Lung (tissue), 12 donors: Measurements from ENCODE around the gene MAN1A1. TPM values are rescaled to one million over a fixed set of nuclear protein-coding genes. Genes with fewer than 3 reads are reported as not detected.

ENCODE experiments used
- ATAC-seq: fragments of 200-7000 bp; cut with Tn5 transposase; one replicate; pipeline ENCODE4 v1.9.1; 2020; ENCODE audit warnings: moderate number of reproducible peaks; ENCODE audit not compliant: insufficient read depth, low FRiP score
- DNase-seq, 3 donors: peaks; one replicate each; pipeline ENCODE4 v3.0.0-alpha.2; 2013 to 2017
- H3K27ac ChIP-seq, 2 donors: one replicate each; pipeline ENCODE4 v1.5.1; 2013; ENCODE audit warnings: mild to moderate bottlenecking in 2 of 2, moderate library complexity in 2 of 2, control low read depth in 1 of 2, inconsistent platforms in 1 of 2, low read depth in 1 of 2, low read length in 1 of 2
- H3K27me3 ChIP-seq, 3 donors: one replicate each; pipeline ENCODE4 v1.5.1; 2013; ENCODE audit warnings: low read length in 2 of 3; ENCODE audit not compliant: control insufficient read depth in 3 of 3, insufficient read depth in 3 of 3
- H3K36me3 ChIP-seq, 4 donors: one replicate each; pipeline ENCODE4 v1.5.1; 2013; ENCODE audit warnings: low read length in 4 of 4, mild to moderate bottlenecking in 1 of 4, moderate library complexity in 1 of 4; ENCODE audit not compliant: control insufficient read depth in 4 of 4, insufficient read depth in 4 of 4
- H3K4me1 ChIP-seq, 5 donors: one replicate each; pipeline ENCODE4 v1.5.1; 2013; ENCODE audit warnings: low read length in 5 of 5, mild to moderate bottlenecking in 2 of 5, moderate library complexity in 1 of 5; ENCODE audit not compliant: control insufficient read depth in 5 of 5, insufficient read depth in 5 of 5
- H3K4me3 ChIP-seq: one replicate; pipeline ENCODE4 v1.5.1; 2013; ENCODE audit warnings: mild to moderate bottlenecking, control low read depth, moderate library complexity
- H3K9ac ChIP-seq, 2 donors: one replicate each; pipeline ENCODE4 v1.5.1; 2013; ENCODE audit warnings: low read length in 2 of 2, control low read depth in 1 of 2; ENCODE audit not compliant: insufficient read depth in 1 of 2
- H3K9me3 ChIP-seq, 4 donors: one replicate each; pipeline ENCODE4 v1.5.1; 2013; ENCODE audit warnings: low read length in 3 of 4, mild to moderate bottlenecking in 1 of 4, moderate library complexity in 1 of 4; ENCODE audit not compliant: control insufficient read depth in 4 of 4, insufficient read depth in 3 of 4
- WGBS, 2 donors: extraction: QIAGEN DNeasy Blood & Tissue Kit; methylation state at CpG; one replicate each; pipeline ENCODE4 v1.1.7; 2013; 5-methylcytosine and 5-hydroxymethylcytosine counted together
- polyA plus RNA-seq, 2 donors: library from polyadenylated mRNA; stranded (reverse); fragments of 200-250 nt; gene quantifications; one replicate each; pipeline ENCODE4 v1.2.1, GENCODE V29; 2013
- total RNA-seq, 2 donors: library from RNA; depleted of rRNA in 1 of 2; stranded (reverse); fragments of >200 nt in 1 of 2; gene quantifications; one replicate each; pipeline ENCODE4 v1.2.1, GENCODE V29; 2014 to 2021
- TF ChIP-seq, protein P1 (sequence below): IDR thresholded peaks from 2 replicates; pipeline ENCODE4 v1.5.1; 2012; ENCODE audit warnings: mild to moderate bottlenecking; ENCODE audit errors: control extremely low read depth, extremely low read depth
- donor health status: control.
- donor health status: control.
- donor health status: Bipolar disorder and iron deficiency.
- donor health status: healthy.
- donor health status: DM: yes; HTN: yes; CAD: no.

MAN1A1 gene
- total and polyA plus RNA-seq, 4 donors, result 13.9 to 71.0 (median 48.2) TPM

DNA sequence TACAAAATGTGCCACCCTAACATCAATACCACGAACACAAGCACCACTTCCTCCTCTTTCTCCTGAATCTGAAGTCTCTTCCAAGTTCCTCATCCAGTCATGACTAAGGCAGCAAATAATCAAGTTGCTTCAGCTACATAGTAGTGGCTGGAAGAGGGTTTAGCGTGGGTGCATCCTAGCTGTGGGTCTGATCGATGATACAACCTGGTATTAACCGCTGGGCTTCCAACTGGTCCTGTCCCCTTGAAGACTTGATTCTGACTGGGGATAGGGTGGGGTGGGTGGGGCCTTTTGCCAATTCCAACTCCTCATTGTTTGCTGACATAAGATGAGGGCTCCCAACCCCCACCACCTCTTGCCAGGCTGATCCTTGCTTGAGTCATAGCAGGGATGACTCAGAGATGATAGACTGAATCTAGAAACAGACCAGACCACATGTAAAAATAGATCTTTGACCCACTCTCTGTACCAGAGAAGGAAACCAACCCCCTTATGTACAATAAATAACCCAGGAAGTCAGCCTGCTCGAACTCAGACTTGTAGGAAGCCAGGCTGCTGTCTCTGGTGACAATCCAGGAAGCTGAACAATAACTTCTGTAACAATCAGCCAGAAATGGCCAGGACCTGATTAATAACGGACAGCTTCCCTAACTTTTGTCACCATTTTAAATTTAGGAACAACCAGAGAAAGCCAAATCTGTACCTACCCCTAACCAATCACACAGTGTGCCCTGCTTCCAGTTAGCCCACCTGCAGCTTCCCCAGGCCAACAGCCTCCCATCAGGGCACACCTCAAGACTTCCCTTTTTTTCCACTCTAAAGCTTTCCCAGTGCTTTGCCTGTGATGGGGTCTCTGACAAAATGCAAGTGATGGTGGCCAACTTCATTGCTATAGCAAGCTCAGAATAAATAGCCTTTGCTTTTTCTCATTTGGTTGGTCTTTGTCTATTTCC, 202.2 kb downstream of the MAN1A1 start:
- 49 to 51% methylated on average over 6 of the region's 6 CpGs for WGBS, 2 donors
- H3K9ac ChIP-seq, result no peak overlapping the region

GRCh38 chr6:119145111-119145510, 204.4 kb downstream of the MAN1A1 start:
- ATAC-seq, result no peak
- peaks cover 1 to 14% (median 3%) of the 10 kb centered on the region in 5 donors for H3K4me1 ChIP-seq
- WGBS, 2 donors, result 42 to 45% methylated on average over 2 of the region's 2 CpGs
- TF ChIP-seq, protein P1, sequence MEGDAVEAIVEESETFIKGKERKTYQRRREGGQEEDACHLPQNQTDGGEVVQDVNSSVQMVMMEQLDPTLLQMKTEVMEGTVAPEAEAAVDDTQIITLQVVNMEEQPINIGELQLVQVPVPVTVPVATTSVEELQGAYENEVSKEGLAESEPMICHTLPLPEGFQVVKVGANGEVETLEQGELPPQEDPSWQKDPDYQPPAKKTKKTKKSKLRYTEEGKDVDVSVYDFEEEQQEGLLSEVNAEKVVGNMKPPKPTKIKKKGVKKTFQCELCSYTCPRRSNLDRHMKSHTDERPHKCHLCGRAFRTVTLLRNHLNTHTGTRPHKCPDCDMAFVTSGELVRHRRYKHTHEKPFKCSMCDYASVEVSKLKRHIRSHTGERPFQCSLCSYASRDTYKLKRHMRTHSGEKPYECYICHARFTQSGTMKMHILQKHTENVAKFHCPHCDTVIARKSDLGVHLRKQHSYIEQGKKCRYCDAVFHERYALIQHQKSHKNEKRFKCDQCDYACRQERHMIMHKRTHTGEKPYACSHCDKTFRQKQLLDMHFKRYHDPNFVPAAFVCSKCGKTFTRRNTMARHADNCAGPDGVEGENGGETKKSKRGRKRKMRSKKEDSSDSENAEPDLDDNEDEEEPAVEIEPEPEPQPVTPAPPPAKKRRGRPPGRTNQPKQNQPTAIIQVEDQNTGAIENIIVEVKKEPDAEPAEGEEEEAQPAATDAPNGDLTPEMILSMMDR, result no peak
- H3K27me3 ChIP-seq, result no peaks in the 10 kb centered on the region
- no peak overlapping the region for H3K9ac ChIP-seq
- no peak for DNase-seq
- H3K4me3 ChIP-seq, result no peak overlapping the region
- no peaks in the 10 kb centered on the region for H3K9me3 ChIP-seq
- no peak overlapping the region for H3K27ac ChIP-seq
- H3K36me3 ChIP-seq, result no peaks in the 10 kb centered on the region

More for the DNA sequence above, 202.2 kb downstream of the MAN1A1 start:
- DNase-seq (no peak), ATAC-seq (peak; percentile 89)
- TF ChIP-seq, protein P1, result no peak
- H3K27ac ChIP-seq, result peak overlapping the region; percentile 28 to 51
- H3K36me3 ChIP-seq, result no peaks in the 10 kb centered on the region
- no peaks in the 10 kb centered on the region for H3K27me3 ChIP-seq
- no peak overlapping the region for H3K4me3 ChIP-seq
- H3K4me1 ChIP-seq, result peaks cover 0 to 11% (median 0%) of the 10 kb centered on the region in 5 donors
- no peaks in the 10 kb centered on the region for H3K9me3 ChIP-seq

DNA sequence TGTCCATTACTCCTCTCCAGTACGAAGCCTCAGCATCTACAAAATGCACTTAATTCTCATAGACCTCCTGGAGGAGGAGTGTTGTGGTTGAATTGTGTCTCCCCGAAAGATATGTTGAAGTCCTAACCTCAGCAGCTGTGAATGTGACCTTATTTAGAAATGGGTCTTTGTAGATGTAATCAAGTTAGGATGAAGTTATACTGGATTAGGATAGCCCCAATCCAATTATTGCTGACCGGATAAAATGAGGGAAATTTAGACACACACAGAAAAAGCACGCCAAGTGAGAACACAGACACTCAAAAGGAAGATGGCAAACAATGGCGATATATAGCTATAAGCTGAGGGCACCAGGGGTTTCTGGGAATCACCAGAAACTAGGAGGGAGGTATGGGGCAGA, 206.9 kb downstream of the MAN1A1 start:
- no peak overlapping the region for H3K27ac ChIP-seq
- no peak for DNase-seq
- no peaks in the 10 kb centered on the region for H3K27me3 ChIP-seq
- TF ChIP-seq, protein P1, result no peak
- peaks cover 2 to 31% (median 9%) of the 10 kb centered on the region in 5 donors for H3K4me1 ChIP-seq
- ATAC-seq, result no peak
- 96 to 99% methylated on average over 5 of the region's 5 CpGs for WGBS, 2 donors
- H3K4me3 ChIP-seq, result no peak overlapping the region
- no peaks in the 10 kb centered on the region for H3K9me3 ChIP-seq
- H3K9ac ChIP-seq, result no peak overlapping the region
- H3K36me3 ChIP-seq, result no peaks in the 10 kb centered on the region
